ENCODE data around the gene MCIDAS.

GRCh38 chr5:55222985-55223811, 3.9 kb downstream of the MCIDAS start:
- TF ChIP-seq CTCF (IDR thresholded peaks at IDR 0.05; ENCODE audit: low read depth, low read length, missing input control): no peak
- TF ChIP-seq SP1 (IDR thresholded peaks at IDR 0.05): no peak
- no peak for TF ChIP-seq TAF1 (conservative IDR thresholded peaks at IDR 0.05)
- no peak for TF ChIP-seq YY1 (IDR thresholded peaks at IDR 0.05)
- TF ChIP-seq REST (IDR thresholded peaks at IDR 0.05): no peak
- TF ChIP-seq, protein P1, sequence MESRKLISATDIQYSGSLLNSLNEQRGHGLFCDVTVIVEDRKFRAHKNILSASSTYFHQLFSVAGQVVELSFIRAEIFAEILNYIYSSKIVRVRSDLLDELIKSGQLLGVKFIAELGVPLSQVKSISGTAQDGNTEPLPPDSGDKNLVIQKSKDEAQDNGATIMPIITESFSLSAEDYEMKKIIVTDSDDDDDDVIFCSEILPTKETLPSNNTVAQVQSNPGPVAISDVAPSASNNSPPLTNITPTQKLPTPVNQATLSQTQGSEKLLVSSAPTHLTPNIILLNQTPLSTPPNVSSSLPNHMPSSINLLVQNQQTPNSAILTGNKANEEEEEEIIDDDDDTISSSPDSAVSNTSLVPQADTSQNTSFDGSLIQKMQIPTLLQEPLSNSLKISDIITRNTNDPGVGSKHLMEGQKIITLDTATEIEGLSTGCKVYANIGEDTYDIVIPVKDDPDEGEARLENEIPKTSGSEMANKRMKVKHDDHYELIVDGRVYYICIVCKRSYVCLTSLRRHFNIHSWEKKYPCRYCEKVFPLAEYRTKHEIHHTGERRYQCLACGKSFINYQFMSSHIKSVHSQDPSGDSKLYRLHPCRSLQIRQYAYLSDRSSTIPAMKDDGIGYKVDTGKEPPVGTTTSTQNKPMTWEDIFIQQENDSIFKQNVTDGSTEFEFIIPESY (IDR thresholded peaks at IDR 0.05): no peak
- no peak for TF ChIP-seq GABPA (IDR thresholded peaks at IDR 0.05 in 1 of 2, conservative IDR thresholded peaks at IDR 0.05 in 1 of 2)
- no peak for TF ChIP-seq JUND (IDR thresholded peaks at IDR 0.05)
- no peak for TF ChIP-seq EGR1 (IDR thresholded peaks at IDR 0.05; ENCODE audit: low read depth in 2 of 2)
- no peak for TF ChIP-seq RAD21 (IDR thresholded peaks at IDR 0.05)
- no peak for TF ChIP-seq FOXA1 (IDR thresholded peaks at IDR 0.05)

Data from liver (tissue), 3 donors.